Right cardiac atrium (tissue), 5 donors: ENCODE measurements around the gene GOLGA5. TPM values are rescaled to one million over a fixed set of nuclear protein-coding genes. Genes with fewer than 3 reads are reported as not detected.
A peak's percentile ranks its signal among the peaks of the same experiment; 100 is the strongest.

Experiments
- ATAC-seq, 2 donors: fragments of 200-7000 bp; cut with Tn5 transposase; one replicate each; pipeline versions ENCODE4 v1.8.0 to v1.9.1; 2020; ENCODE audit warnings: moderate library complexity in 2 of 2, mild to moderate bottlenecking in 1 of 2
- DNase-seq, 3 donors: peaks; one replicate each; pipeline ENCODE4 v3.0.0-alpha.2; 2020
- H3K27ac ChIP-seq: one replicate; pipeline ENCODE4 v1.5.1; 2013; ENCODE audit warnings: mild to moderate bottlenecking, low read length, control low read depth, moderate library complexity
- H3K27me3 ChIP-seq: one replicate; pipeline ENCODE4 v1.6.1; 2013; ENCODE audit not compliant: control insufficient read depth, insufficient read depth
- H3K4me1 ChIP-seq: one replicate; pipeline ENCODE4 v1.6.1; 2013; ENCODE audit warnings: low read length; ENCODE audit not compliant: control insufficient read depth, insufficient read depth
- H3K4me3 ChIP-seq: one replicate; pipeline ENCODE4 v1.5.1; 2013; ENCODE audit warnings: low read length, control low read depth
- H3K9me3 ChIP-seq: one replicate; pipeline ENCODE4 v1.6.1; 2013; ENCODE audit warnings: low read length; ENCODE audit not compliant: control insufficient read depth
- WGBS: extraction: QIAGEN DNeasy Blood & Tissue Kit; methylation state at CpG from one replicate; pipeline ENCODE4 v1.1.7; 2013; 5-methylcytosine and 5-hydroxymethylcytosine counted together
- intact Hi-C, 4 donors: fragments of 100-400 bp; cut with DNase I; formaldehyde crosslinking; loops; one replicate each; pipeline versions ENCODE4 v1.11.0 to v1.14.0; 2022 to 2023
- polyA plus RNA-seq: library from polyadenylated mRNA; stranded (reverse); fragments of 200-250 nt; gene quantifications from one replicate; pipeline ENCODE4 v1.2.3, GENCODE V29; 2013
- total RNA-seq, 4 donors: library from RNA; stranded (reverse); fragmentation: NEBNext Ultra II Directional; extraction: Animal tissue kit (Norgen Biotek cat#: 25700); gene quantifications; one replicate each; pipeline ENCODE4 v1.2.1, GENCODE V29; 2021
- donor health status: healthy with polysubstance abuse.
- donor health status: DM: no; HTN: yes; CAD: no.
- donor health status: DM: no; HTN: no; CAD: no.
- donor health status: DM: no; HTN: yes; CAD: no; lungs with severe emphysema.
- donor health status: DM: yes; HTN: yes; CAD: no.

GOLGA5 gene
- total and polyA plus RNA-seq, 5 donors = 21.0 to 26.7 (median 24.4) TPM

GRCh38 chr14:92780444-92781232 lies 13.5 kb upstream of the GOLGA5 start:
- DNase-seq = no peak
- Histone ChIP-seq H3K4me1 (no peaks in the 10 kb centered on the region), H3K9me3 (no peaks in the 10 kb centered on the region), H3K27me3 (no peaks in the 10 kb centered on the region), H3K4me3 (no peak overlapping the region), H3K27ac (no peak overlapping the region)
- 66% methylated on average over 7 of the region's 7 CpGs for WGBS
- intact Hi-C loops = loop anchor here in 2 of 4 donors (5.0 kb wide), 2 partner anchors 63 to 68 kb away; no protein-coding TSS in a partner anchor
- ATAC-seq = no peak

DNA sequence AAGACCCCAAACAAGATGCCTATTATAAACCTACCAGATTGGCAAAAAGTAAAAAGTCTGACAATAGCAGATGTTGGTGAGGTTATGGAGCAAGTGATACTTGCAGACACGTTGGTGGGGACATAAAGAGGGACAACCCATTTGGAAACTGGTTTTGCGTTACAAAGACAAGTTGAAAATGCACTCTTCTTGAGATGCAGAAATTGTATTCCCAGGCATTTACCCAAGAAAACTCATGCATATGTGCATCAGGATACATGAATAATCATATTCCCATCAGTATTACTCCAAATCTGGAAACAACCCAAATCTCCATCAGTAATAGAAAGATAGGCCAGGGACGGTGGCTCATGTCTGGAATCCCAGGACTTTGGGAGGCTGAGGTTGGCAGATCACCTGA lies 12.8 kb upstream of the GOLGA5 start:
- no peak overlapping the region for H3K27ac ChIP-seq
- intact Hi-C loops = loop anchor here in 2 of 4 donors (5.0 kb wide), 2 partner anchors 64 to 69 kb away; no protein-coding TSS in a partner anchor

DNA sequence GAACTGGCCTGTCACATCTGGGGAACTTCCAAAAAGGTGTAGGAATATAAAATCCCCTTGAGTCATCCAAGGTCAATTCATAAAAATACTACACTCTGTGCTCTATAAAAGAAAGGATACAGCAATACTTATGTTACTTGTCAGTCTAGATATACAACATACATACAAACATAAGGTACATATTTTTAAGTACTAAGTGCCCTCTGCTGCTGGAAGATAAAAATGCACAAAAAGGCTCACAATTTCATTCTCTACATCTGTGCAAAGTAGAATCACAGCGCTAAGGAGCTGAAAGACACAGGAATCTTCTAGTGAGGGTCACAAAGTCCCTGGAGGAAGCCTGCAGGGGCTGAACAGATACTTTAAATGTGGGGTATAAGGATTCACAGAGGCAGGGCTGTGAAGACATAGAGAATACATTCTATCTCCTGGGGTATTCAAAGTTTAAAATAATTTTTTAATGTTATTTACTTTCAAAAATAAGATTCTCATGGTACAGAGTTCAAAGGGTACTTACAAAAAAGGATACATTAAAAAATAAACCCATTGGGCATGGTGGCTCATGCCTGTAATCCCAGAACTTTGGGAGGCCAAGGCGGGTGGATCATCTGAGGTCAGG lies 10.2 kb upstream of the GOLGA5 start:
- Histone ChIP-seq H3K27me3 (no peaks in the 10 kb centered on the region), H3K4me1 (no peaks in the 10 kb centered on the region), H3K9me3 (no peaks in the 10 kb centered on the region), H3K27ac (no peak overlapping the region), H3K4me3 (no peak overlapping the region)
- no peak for DNase-seq
- ATAC-seq = peak; percentile 39 to 59
- whole genome bisulfite sequencing = 50% methylated on average over 2 of the region's 2 CpGs
- intact Hi-C loops = loop anchor here (2.0 to 5.0 kb wide), 4 partner anchors 67 to 72 kb away; no protein-coding TSS in a partner anchor

More for the DNA sequence above, 12.8 kb upstream of the GOLGA5 start:
- Histone ChIP-seq H3K4me3 (no peak overlapping the region), H3K9me3 (no peaks in the 10 kb centered on the region), H3K27me3 (no peaks in the 10 kb centered on the region), H3K4me1 (no peaks in the 10 kb centered on the region)
- 75% methylated on average over 3 of the region's 3 CpGs for WGBS
- ATAC-seq (no peak), DNase-seq (no peak)

GRCh38 chr14:92785667-92786426 lies 8.3 kb upstream of the GOLGA5 start:
- Histone ChIP-seq H3K4me1 (no peaks in the 10 kb centered on the region), H3K27me3 (no peaks in the 10 kb centered on the region), H3K27ac (peak overlapping the region; percentile 84), H3K9me3 (no peaks in the 10 kb centered on the region), H3K4me3 (no peak overlapping the region)
- WGBS = 42% methylated on average over 6 of the region's 6 CpGs
- DNase-seq = peak; percentile 81 to 93 (median 86)
- intact Hi-C loops = loop anchor here in 2 of 4 donors (2.0 kb wide), 2 partner anchors 71 to 73 kb away; no protein-coding TSS in a partner anchor
- ATAC-seq = peak; percentile 88 to 91

- H3K4me1 ChIP-seq = no peaks in the 10 kb centered on the region
- H3K9me3 ChIP-seq = no peaks in the 10 kb centered on the region
- H3K27me3 ChIP-seq = no peaks in the 10 kb centered on the region
- H3K4me3 ChIP-seq = no peak overlapping the region
- ATAC-seq = no peak
- no peak for DNase-seq
- intact Hi-C loops = no loop called here
- H3K27ac ChIP-seq = peak overlapping the region; percentile 84
- WGBS = 91% methylated on average over 1 of the region's 1 CpG
Measured at GRCh38 chr14:92786427-92786756, 7.7 kb upstream of the GOLGA5 start.

GRCh38 chr14:92787554-92787953 lies 6.6 kb upstream of the GOLGA5 start:
- intact Hi-C loops = no loop called here
- H3K4me1 ChIP-seq = no peaks in the 10 kb centered on the region
- no peaks in the 10 kb centered on the region for H3K27me3 ChIP-seq
- H3K4me3 ChIP-seq = no peak overlapping the region
- H3K9me3 ChIP-seq = no peaks in the 10 kb centered on the region
- WGBS = 94% methylated on average over 2 of the region's 2 CpGs
- ATAC-seq (no peak), DNase-seq (no peak)
- no peak overlapping the region for H3K27ac ChIP-seq

- H3K4me1 ChIP-seq = no peaks in the 10 kb centered on the region
- intact Hi-C loops = no loop called here
- ATAC-seq (no peak), DNase-seq (no peak)
- H3K9me3 ChIP-seq = no peaks in the 10 kb centered on the region
- no peak overlapping the region for H3K27ac ChIP-seq
- no peak overlapping the region for H3K4me3 ChIP-seq
- H3K27me3 ChIP-seq = no peaks in the 10 kb centered on the region
Measured at GRCh38 chr14:92789457-92790089, 4.5 kb upstream of the GOLGA5 start.

GRCh38 chr14:92792885-92793284 lies 1.2 kb upstream of the GOLGA5 start:
- no peaks in the 10 kb centered on the region for H3K27me3 ChIP-seq
- ATAC-seq (no peak), DNase-seq (no peak)
- H3K4me3 ChIP-seq = no peak overlapping the region
- no peaks in the 10 kb centered on the region for H3K9me3 ChIP-seq
- intact Hi-C loops = no loop called here
- no peaks in the 10 kb centered on the region for H3K4me1 ChIP-seq
- 56% methylated on average over 4 of the region's 4 CpGs for WGBS
- H3K27ac ChIP-seq = no peak overlapping the region

DNA sequence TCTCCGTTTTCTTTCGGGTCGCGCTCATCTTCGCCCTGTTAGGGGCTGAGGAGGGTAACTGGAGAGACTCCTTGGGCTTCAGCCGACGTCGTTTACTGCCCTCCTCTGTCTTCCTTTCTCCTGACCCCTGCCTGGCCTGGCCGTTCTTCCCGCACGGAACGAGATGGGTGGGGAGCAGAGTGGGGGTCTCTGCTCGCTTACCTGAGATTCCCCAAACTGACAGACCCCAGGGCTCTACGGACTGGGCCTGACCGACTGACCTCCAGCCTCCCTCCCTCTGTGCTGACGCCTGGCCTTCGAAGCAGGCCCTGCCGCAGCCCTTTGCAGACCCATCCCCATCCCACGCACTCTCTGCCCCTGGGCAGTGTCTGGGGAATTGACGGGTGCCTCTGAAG lies 439 bp downstream of the GOLGA5 start:
- intact Hi-C loops = no loop called here
- ATAC-seq (peak; percentile 10 to 34), DNase-seq (peak in 1 of 3 donors; percentile 24)
- H3K27me3 ChIP-seq = no peaks in the 10 kb centered on the region
- under 1% methylated on average over 20 of the region's 20 CpGs for WGBS
- H3K9me3 ChIP-seq = no peaks in the 10 kb centered on the region
- H3K4me1 ChIP-seq = no peaks in the 10 kb centered on the region
- H3K4me3 ChIP-seq = peak overlapping the region; percentile 85
- H3K27ac ChIP-seq = peak overlapping the region; percentile 77

DNA sequence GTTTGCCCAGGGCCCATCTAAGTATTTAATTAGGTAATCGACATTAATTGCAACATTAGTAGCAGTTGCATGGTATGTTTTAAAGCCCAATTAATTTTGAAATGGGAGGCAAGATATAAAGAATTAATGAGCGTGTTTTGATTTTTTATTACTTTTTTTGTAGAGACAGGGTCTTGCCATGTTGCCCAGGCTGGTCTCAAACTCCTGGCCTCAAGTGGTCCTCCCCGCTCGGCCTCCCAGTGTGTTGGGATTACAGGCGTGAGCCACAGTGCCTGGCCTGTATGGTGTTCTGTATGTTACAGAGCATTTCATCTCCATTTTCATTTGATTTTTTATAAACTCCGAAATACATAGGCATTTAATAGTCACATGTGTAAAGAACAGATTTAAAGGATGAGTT lies 856 bp downstream of the GOLGA5 start:
- WGBS = 63% methylated on average over 6 of the region's 6 CpGs
- Histone ChIP-seq H3K9me3 (no peaks in the 10 kb centered on the region), H3K27me3 (no peaks in the 10 kb centered on the region), H3K27ac (no peak overlapping the region), H3K4me3 (peak overlapping the region; percentile 85), H3K4me1 (no peaks in the 10 kb centered on the region)
- ATAC-seq = no peak
- peak in 1 of 3 donors; percentile 48 for DNase-seq
- intact Hi-C loops = no loop called here
